Ramos (cell line): ENCODE results near the gene PBX1.

Experiments used
- in situ Hi-C: fragments of 300-500 bp; cut with MboI; formaldehyde crosslinking; loops from one replicate; pipeline ENCODE4 v1.14.3; 2022; ENCODE audit warnings: low sequenced_read_pairs; ENCODE audit not compliant: unreplicated experiment

PBX1 gene

GRCh38 chr1:164660412-164660772 is 101.4 kb downstream of the PBX1 start:
- in situ Hi-C loops, result no loop called here

DNA sequence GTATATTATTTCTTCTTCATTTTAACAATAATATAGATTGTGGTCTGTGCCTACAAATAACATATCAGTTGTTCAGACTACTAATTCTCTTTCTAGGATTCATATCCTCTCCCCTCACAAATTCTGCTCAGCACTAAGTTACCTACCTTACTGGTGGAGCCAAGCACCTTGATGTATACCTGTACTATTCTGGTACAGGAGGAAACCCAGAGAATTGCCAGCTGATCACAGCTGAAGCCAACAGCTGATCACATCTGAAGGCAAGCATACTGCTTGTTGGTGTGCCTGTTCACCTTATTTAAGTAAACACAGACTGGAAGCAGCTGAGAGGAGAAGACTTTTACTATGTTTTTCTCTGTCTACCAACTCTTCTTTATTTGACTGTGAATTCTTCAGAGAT is 101.8 kb downstream of the PBX1 start:
- in situ Hi-C loops, result no loop called here

DNA sequence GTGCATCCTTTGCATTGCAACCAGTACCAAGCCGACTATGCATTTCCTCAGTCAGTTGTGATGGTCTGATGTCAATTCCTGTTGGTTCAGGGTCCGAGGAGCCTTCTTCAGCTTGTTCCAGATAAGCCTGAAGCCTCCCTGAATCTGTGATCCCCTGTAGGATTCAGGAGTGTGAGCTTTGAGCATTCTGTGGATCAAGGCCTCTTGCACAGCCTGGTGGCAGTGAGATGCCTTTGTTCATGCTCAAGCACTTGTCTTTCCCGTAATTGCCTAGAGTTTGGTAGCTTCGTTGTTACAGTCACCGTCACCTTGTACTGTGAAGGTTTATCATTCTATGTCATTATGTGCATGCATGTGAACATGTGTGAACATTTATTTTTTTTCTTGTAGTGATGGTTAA is 103.5 kb downstream of the PBX1 start:
- in situ Hi-C loops, result no loop called here

GRCh38 chr1:164662955-164663354 is 104.0 kb downstream of the PBX1 start:
- in situ Hi-C loops, result no loop called here

DNA sequence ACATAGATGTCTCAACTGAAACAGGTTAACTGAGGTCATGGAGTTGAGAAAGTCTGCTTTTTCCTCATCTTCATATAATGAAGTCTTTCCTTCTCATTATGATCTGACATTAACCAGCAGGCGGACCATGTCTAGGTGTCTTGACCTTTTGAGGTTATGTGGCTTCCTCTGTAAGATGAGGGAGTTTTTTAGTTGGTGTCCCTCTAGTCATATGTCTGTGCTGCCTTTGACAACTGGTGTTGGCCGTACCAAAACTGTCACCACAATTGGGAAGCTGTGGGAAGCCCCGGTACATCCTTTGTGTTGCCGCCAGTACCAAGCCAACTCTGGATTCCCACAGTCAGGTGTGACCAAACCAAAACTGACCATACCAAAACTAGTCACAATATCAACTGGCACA is 105.1 kb downstream of the PBX1 start:
- in situ Hi-C loops, result no loop called here

DNA sequence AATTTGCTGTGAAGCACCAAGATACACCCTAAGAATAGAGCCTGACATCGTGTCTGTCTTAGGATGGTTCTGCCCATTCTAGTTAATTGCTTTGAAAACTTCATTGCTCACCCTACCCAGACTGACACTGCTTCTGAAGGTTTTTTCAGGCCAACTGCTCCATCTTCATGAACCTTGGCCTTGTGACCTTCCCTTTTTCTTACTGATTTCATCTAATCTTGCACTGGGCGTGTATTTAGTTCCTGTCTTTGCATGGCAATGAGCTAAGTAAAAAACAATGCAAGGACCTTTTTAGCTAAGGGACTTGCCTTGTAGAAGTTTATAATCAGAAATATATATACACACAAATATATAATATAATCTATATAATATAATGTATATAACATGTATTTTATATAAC is 108.0 kb downstream of the PBX1 start:
- in situ Hi-C loops, result no loop called here

GRCh38 chr1:164667600-164667999 is 108.6 kb downstream of the PBX1 start:
- in situ Hi-C loops, result no loop called here

DNA sequence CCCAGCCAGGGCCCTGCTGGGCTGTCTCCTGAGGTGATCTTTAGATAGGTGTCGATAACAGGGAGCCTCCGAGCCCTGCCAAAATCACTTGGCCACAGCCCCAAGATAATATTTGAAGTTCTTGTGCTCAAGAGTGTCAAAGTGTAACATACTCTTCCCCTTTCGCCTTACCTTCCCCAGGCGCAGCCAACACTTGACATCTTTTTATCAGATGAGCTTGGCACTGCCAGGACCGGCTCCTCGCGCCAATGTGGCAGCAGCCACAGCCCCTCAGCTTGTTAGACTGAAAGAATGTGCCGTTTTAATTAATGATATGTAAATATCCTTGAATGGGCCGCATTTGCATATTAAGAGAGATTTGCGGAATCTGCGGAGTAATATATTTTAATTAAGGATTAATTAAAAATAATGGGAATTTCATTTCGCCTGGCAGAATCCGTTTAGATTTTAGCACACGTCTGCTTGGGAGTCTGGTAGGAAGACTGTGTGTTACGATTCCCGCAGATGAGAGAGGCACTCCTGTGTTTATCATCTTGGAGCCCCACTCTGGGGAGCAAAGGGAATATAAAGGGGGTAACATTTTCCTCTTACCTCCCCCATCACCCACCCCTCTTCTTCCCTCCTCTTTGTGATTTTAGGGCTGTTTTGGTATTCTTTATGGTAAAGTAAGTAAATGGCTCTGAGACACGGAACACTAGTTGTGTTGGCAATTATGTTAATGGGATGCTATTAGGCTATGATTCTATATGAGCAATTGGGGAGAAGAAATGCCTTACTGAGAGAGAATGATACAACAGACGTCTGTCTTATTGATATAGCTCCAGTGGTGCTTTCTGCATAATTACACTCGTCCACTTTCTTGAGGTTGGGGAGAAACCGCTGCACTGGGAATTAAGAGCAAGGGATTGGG is 109.8 kb downstream of the PBX1 start:
- in situ Hi-C loops, result no loop called here

DNA sequence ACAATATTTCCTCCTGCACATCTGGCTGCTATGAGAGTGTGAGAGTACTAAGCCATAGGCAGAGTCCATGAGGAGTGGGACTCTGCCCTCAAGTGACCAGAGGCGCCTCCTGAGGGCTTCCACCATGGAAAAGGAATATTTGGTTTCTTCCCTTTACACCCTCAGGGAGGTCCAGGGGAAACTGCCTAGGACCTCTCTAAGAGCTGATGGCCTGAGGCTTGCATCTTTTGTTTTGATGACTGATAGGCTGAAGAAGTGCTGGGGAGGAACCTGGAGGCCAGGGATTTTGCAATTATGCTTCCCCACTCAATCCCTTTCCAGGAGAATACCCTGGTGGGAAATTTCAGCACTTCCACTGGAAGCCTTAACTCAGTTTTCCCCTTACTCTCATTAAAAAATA is 111.0 kb downstream of the PBX1 start:
- in situ Hi-C loops, result no loop called here

DNA sequence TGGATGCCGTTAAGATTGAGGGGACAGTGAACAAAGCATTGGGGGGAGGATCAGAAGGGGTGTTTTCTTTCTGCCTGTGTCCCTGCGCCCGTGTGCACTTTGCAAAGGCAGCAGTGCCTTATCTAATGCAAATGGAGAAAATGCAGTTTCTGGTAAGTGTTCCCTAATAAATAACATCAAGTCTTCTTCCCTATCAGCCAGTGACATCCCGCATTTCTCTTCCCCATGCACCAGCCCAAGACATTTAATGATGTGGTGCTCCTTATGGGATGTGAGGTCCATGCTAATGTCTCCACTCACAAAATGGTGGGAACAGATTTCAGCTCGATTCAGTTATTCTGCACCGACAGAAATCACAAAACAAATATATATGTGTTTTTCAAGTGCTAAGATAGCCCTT is 111.8 kb downstream of the PBX1 start:
- in situ Hi-C loops, result no loop called here

GRCh38 chr1:164671323-164671965 is 112.5 kb downstream of the PBX1 start:
- in situ Hi-C loops, result no loop called here

DNA sequence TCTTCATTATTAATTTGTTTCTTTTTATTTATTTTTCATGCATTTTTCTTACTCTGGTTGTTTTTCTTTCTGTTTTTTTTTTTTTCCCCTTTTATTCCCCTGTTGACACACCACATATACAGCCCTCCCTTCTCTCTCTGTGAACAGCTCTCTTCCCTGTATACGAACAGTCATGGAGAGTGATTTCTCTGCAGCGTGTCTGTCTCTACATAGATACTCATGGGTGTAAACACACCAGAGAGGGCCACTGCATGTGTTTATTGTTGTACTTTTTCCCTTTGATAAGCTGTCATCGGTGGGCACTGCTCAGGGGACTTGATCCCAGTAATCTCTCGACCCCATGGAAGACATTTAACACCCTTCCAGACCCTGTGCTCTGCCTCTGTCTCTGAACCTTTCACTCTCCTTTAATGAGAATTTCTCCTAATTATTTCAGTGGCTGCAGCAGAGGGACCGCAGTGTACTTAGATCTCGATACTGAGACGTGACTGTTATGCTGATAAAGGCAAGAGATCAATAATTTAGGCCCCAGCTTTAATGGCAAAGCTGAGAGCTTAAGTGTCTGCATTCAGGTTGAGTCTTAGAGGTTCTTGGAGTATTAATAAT is 113.1 kb downstream of the PBX1 start:
- in situ Hi-C loops, result no loop called here

DNA sequence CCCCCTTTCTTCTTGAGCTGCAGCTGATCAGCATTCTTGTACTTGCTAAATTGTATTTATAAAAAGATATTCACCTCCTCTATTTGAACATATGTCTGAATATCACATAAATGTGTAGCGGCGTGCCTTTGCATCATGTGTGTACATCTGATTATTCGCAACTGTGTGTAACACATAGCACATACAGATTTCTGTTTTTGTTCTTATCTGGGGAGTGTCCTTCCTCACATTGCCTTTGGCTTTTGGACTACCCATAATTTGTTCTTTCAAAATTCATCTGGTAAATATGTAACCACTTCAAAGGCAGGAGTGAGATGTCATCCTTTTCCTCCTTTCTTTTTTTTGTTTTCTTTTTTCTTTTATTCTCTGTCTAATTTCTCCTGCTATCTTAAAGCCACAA is 113.6 kb downstream of the PBX1 start:
- in situ Hi-C loops, result no loop called here

GRCh38 chr1:164673584-164674214 is 114.7 kb downstream of the PBX1 start:
- in situ Hi-C loops, result no loop called here

GRCh38 chr1:164675342-164675904 is 116.4 kb downstream of the PBX1 start:
- in situ Hi-C loops, result no loop called here

- in situ Hi-C loops, result no loop called here
Measured at GRCh38 chr1:164678136-164678700, 119.2 kb downstream of the PBX1 start.

- in situ Hi-C loops, result no loop called here
Measured at GRCh38 chr1:164682570-164682969, 123.6 kb downstream of the PBX1 start.

DNA sequence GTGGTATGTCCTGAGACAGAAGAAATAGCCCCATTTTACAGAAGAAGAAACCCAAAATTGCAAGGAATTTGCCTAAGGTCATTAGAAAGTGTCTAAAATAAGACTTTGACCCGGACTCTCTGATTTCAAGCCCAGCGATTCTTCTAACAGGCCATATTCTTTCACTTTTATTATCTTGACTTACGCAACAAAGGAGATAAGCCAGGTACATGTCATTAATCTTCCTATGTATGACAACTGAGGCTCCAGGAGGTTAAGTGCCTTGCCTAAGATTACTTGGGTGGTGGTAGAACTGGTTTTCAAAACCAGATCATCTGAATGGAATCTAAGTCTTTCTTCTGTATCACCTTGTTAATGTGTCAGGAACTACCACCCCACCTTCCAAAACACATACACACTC is 124.3 kb downstream of the PBX1 start:
- in situ Hi-C loops, result no loop called here

GRCh38 chr1:164685266-164686035 is 126.5 kb downstream of the PBX1 start:
- in situ Hi-C loops, result no loop called here

DNA sequence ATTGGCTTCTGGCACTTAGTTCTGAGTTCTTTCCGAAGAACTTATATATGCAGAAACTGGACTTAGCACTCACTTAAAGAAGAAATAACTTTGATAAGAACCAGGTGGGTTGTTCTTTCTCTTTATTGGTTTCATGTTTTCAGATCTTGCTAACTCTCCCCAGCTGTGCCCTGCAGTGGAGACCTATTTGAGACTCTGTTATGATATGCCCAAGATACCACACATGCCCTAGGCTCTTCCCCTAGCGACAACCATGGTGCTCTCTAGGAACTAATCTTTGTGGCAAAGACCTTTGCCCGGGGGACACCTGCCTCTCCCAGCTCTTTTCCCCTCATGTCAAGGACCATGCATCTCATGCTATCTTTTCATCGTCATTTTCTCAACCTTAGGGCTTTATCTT is 128.8 kb downstream of the PBX1 start:
- in situ Hi-C loops, result no loop called here
